Stimulated activated memory B cell treated with anti-CD40 and anti-IgM and Interleukin-4, amounts not matched to agents 10 μg/mL and 1 μg/mL and 100 μg/mL, for 72 hours (primary cell): ENCODE results near the gene CTNND2.

Source experiments
- ATAC-seq: fragments of 150-1000 bp; cut with Tn5 transposase; 2 replicates; pipeline ENCODE4 v1.10.0; 2021
- H3K27ac Mint-ChIP-seq: one replicate; pipeline ENCODE4 v1.8.0; 2022; ENCODE audit warnings: mild to moderate bottlenecking, mixed read lengths
- H3K27me3 Mint-ChIP-seq: one replicate; pipeline ENCODE4 v1.8.0; 2022; ENCODE audit warnings: mixed read lengths
- H3K36me3 Mint-ChIP-seq: one replicate; pipeline ENCODE4 v1.8.0; 2022; ENCODE audit warnings: mixed read lengths
- H3K4me1 Mint-ChIP-seq: one replicate; pipeline ENCODE4 v1.8.0; 2022; ENCODE audit warnings: mixed read lengths
- H3K4me3 Mint-ChIP-seq: one replicate; pipeline ENCODE4 v1.8.0; 2022; ENCODE audit warnings: mild to moderate bottlenecking, moderate library complexity, mixed read lengths
- H3K9me3 Mint-ChIP-seq: one replicate; pipeline ENCODE4 v1.8.0; 2022; ENCODE audit warnings: mixed read lengths

The CTNND2 gene

DNA sequence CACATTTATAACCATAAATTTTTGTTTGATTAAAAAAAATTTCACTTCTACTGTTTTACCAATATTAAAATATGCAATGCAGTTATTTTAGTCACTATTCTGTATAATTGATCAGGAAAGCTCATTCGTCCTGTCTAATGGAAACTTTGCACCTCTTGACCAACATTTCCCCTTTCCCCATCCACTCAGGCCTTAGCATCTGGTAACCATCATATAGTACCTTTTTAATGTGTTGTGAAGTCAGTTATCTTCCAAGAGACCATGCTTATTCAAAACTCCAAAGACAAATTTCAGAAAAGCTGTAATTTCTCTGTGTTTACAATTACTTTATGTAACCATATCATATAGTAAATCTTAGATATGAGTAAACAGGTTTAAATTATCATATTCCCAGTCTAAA, 145.9 kb downstream of the CTNND2 start:
- H3K27ac Mint-ChIP-seq: no peak overlapping the region
- H3K27me3 Mint-ChIP-seq: no peaks in the 10 kb centered on the region

GRCh38 chr5:11757661-11758060, 146.6 kb downstream of the CTNND2 start:
- no peaks in the 10 kb centered on the region for H3K27me3 Mint-ChIP-seq
- no peak overlapping the region for H3K27ac Mint-ChIP-seq
- H3K9me3 Mint-ChIP-seq: peaks cover under 1% of the 10 kb centered on the region
- no peak for ATAC-seq
- no peak overlapping the region for H3K4me3 Mint-ChIP-seq
- H3K36me3 Mint-ChIP-seq: no peaks in the 10 kb centered on the region
- H3K4me1 Mint-ChIP-seq: no peaks in the 10 kb centered on the region

More for the DNA sequence above, 145.9 kb downstream of the CTNND2 start:
- Mint-ChIP-seq H3K9me3 (peaks cover 7% of the 10 kb centered on the region), H3K4me1 (no peaks in the 10 kb centered on the region), H3K4me3 (no peak overlapping the region), H3K36me3 (no peaks in the 10 kb centered on the region)
- no peak for ATAC-seq

DNA sequence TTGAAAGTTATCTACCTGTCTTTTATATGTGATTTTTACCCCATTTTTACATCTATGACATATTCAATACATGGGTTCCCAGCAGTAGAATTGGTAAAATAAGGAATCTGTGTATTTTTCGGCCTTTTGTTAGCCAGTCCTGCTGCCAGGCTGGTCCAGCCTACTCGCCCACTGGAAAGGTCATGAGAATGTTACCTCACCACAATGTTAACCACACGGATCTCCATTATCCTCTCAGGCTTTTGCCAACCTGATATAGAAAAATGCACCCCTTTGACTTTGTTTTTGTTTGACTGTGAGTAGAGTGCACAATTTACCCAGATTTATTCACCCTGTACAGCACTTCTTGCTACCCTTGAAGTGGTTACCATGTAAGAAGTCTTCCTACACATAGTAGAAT, 167.2 kb downstream of the CTNND2 start:
- H3K4me1 Mint-ChIP-seq: no peaks in the 10 kb centered on the region
- H3K27me3 Mint-ChIP-seq: no peaks in the 10 kb centered on the region
- no peak for ATAC-seq
- H3K27ac Mint-ChIP-seq: no peak overlapping the region
- H3K36me3 Mint-ChIP-seq: no peaks in the 10 kb centered on the region
- no peak overlapping the region for H3K4me3 Mint-ChIP-seq
- peaks cover 3% of the 10 kb centered on the region for H3K9me3 Mint-ChIP-seq

GRCh38 chr5:11734369-11734768, 169.9 kb downstream of the CTNND2 start:
- Mint-ChIP-seq H3K27ac (no peak overlapping the region), H3K9me3 (peaks cover 3% of the 10 kb centered on the region), H3K4me3 (no peak overlapping the region), H3K4me1 (no peaks in the 10 kb centered on the region), H3K27me3 (no peaks in the 10 kb centered on the region), H3K36me3 (no peaks in the 10 kb centered on the region)
- no peak for ATAC-seq

GRCh38 chr5:11733840-11734192, 170.4 kb downstream of the CTNND2 start:
- no peaks in the 10 kb centered on the region for H3K27me3 Mint-ChIP-seq
- no peak overlapping the region for H3K4me3 Mint-ChIP-seq
- H3K9me3 Mint-ChIP-seq: peaks cover 3% of the 10 kb centered on the region
- H3K4me1 Mint-ChIP-seq: no peaks in the 10 kb centered on the region
- no peak overlapping the region for H3K27ac Mint-ChIP-seq
- H3K36me3 Mint-ChIP-seq: no peaks in the 10 kb centered on the region
- no peak for ATAC-seq

DNA sequence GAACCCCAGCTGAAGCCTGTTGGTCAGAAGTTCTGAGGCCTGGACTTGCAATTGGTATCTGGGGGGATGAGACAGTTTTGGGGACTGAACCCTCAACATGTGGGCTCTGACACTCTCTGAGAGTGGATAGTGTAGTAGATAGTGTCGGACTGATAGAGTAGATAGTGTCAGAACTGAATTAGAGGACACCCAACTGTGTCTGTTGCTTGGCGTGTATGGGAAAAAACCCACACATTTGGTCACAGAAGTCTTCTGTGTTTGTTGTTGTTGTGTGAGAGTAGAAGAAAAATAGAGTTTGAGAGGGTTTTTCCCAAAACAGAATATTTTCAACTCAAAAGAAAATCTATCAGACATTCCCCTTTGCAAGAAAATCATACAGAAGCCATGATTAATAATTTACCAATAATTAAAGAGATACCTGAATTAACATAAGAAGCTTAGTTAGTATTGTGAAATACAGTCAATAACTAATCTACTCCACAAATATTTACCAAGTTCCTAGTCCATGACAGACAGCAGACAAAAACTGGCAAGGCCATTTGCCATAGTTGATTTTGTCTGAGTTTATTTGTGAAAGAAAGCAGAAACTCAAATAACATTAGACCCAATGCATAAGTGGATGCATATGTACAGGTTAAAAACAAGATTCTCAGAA, 170.9 kb downstream of the CTNND2 start:
- ATAC-seq: no peak
- H3K4me3 Mint-ChIP-seq: no peak overlapping the region
- no peaks in the 10 kb centered on the region for H3K36me3 Mint-ChIP-seq
- H3K27me3 Mint-ChIP-seq: no peaks in the 10 kb centered on the region
- no peaks in the 10 kb centered on the region for H3K4me1 Mint-ChIP-seq
- H3K9me3 Mint-ChIP-seq: no peaks in the 10 kb centered on the region
- H3K27ac Mint-ChIP-seq: no peak overlapping the region

DNA sequence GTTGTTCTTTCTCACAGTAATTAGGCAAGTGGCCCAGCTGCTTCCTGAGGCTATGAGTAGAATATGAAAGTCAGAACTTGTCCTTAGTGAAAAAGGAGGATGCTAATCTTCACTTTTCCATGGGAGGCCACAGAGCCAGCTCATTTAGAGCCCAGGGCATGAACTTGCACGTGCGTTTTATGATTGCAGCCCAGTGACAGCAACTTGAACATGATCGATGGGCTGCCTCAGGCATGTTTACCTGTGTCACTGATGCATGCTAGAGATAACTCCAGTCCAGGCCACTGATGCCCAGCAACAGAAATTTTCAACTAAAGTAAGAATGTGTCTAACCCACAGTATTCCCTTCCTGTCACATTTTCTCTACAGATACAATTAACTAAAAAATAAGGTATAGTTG, 179.3 kb downstream of the CTNND2 start:
- H3K36me3 Mint-ChIP-seq: no peaks in the 10 kb centered on the region
- H3K27me3 Mint-ChIP-seq: no peaks in the 10 kb centered on the region
- no peaks in the 10 kb centered on the region for H3K4me1 Mint-ChIP-seq
- ATAC-seq: no peak
- no peak overlapping the region for H3K4me3 Mint-ChIP-seq
- H3K9me3 Mint-ChIP-seq: peaks cover 3% of the 10 kb centered on the region
- no peak overlapping the region for H3K27ac Mint-ChIP-seq

DNA sequence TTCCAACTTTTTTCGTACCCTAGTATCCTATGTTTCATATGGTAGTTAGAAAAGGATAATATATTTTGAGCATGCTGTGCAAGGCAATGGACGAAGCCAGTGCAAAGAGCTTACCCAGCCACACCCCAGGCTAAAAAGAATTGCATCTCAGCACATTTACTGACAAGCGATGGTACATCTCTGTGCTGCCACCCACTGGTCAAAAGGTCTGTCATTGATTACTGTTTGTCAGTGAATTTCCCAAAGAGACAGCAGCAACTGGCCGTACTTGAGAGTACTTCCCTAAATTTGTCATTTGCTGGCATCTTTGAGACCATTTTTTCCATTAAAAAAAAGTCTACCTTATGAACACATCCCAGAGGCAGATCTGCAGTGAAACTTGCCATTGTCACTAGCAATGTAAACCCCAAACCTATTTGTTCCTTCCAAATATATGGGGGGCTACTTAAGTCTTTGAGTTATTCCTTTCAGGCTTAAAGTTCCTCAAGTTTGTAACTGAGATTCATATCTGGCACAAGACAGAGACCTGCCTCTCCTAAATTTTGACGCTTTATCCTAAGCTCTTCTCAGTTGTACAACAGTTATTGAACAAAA, 184.3 kb downstream of the CTNND2 start:
- Mint-ChIP-seq H3K36me3 (no peaks in the 10 kb centered on the region), H3K27ac (no peak overlapping the region), H3K9me3 (peaks cover 5% of the 10 kb centered on the region), H3K4me1 (no peaks in the 10 kb centered on the region), H3K27me3 (no peaks in the 10 kb centered on the region), H3K4me3 (no peak overlapping the region)
- no peak for ATAC-seq

DNA sequence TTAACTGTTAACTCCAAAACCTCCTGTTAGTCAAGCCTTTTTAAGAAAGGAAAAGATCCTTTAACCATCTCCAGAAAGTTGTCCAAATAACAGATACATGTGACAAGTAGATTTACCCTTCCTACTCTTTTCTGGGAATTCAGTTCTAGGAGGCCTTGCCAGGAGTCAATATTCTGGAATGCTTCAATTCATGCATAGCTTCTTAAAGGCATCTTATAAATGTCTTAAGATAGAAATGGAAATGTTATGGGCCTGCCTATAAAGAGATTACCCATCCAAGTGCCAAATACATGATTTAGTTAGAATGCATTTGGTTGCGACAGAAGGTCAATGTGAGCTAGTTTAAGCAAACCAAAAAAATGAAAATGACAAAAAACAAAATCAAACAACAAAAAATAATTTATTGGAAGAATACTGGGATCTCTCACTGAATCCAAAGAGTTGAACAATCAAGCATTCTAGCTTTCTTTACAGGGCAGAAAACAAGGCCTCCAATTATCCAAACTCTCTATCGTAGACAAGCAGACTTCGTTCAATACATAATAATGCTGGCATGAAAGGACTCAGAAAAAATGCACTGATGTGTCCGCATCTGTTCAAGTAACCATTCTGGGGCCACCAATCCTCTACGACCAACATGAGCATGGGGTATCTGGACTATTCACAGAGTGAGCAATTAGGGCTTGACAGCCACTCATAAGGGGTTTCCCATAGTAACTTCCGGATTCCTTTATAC, 188.6 kb downstream of the CTNND2 start:
- Mint-ChIP-seq H3K36me3 (no peaks in the 10 kb centered on the region), H3K27ac (no peak overlapping the region), H3K4me1 (no peaks in the 10 kb centered on the region), H3K4me3 (no peak overlapping the region), H3K27me3 (no peaks in the 10 kb centered on the region), H3K9me3 (peaks cover 3% of the 10 kb centered on the region)
- no peak for ATAC-seq

DNA sequence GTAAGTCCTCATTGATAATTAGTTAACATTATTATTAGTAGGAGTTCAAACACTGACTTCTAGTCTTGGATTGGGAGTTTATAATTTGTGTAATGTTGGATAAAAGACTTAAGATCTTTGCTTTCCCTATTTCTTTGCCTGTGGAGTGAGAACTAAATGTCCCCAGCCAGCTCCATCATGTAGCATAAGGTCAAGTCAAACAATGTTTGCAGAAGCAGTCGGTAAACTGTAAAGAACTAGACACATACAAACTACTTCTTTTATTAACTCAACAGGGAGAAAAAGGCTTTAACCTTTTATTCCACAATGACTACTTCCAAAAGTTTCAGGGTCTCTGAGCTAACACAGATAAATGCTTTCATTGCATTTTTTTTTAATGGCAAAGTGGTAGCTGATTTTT, 192.3 kb downstream of the CTNND2 start:
- no peak overlapping the region for H3K27ac Mint-ChIP-seq
- H3K27me3 Mint-ChIP-seq: no peaks in the 10 kb centered on the region
- H3K4me1 Mint-ChIP-seq: no peaks in the 10 kb centered on the region
- H3K9me3 Mint-ChIP-seq: no peaks in the 10 kb centered on the region
- no peak for ATAC-seq
- H3K36me3 Mint-ChIP-seq: no peaks in the 10 kb centered on the region
- H3K4me3 Mint-ChIP-seq: no peak overlapping the region

GRCh38 chr5:11709021-11709420, 195.2 kb downstream of the CTNND2 start:
- H3K36me3 Mint-ChIP-seq: no peaks in the 10 kb centered on the region
- ATAC-seq: no peak
- no peaks in the 10 kb centered on the region for H3K9me3 Mint-ChIP-seq
- H3K27ac Mint-ChIP-seq: no peak overlapping the region
- H3K27me3 Mint-ChIP-seq: no peaks in the 10 kb centered on the region
- no peaks in the 10 kb centered on the region for H3K4me1 Mint-ChIP-seq
- no peak overlapping the region for H3K4me3 Mint-ChIP-seq

GRCh38 chr5:11704916-11705315, 199.3 kb downstream of the CTNND2 start:
- Mint-ChIP-seq H3K27me3 (no peaks in the 10 kb centered on the region), H3K4me3 (no peak overlapping the region), H3K9me3 (no peaks in the 10 kb centered on the region), H3K27ac (no peak overlapping the region), H3K4me1 (no peaks in the 10 kb centered on the region), H3K36me3 (no peaks in the 10 kb centered on the region)
- ATAC-seq: no peak

- no peaks in the 10 kb centered on the region for H3K9me3 Mint-ChIP-seq
- no peaks in the 10 kb centered on the region for H3K27me3 Mint-ChIP-seq
- no peak overlapping the region for H3K27ac Mint-ChIP-seq
- no peaks in the 10 kb centered on the region for H3K4me1 Mint-ChIP-seq
- no peak for ATAC-seq
- no peak overlapping the region for H3K4me3 Mint-ChIP-seq
- no peaks in the 10 kb centered on the region for H3K36me3 Mint-ChIP-seq
Measured at GRCh38 chr5:11700391-11700790, 203.9 kb downstream of the CTNND2 start.

- ATAC-seq: no peak
Measured at GRCh38 chr5:11692636-11693035, 211.6 kb downstream of the CTNND2 start.

DNA sequence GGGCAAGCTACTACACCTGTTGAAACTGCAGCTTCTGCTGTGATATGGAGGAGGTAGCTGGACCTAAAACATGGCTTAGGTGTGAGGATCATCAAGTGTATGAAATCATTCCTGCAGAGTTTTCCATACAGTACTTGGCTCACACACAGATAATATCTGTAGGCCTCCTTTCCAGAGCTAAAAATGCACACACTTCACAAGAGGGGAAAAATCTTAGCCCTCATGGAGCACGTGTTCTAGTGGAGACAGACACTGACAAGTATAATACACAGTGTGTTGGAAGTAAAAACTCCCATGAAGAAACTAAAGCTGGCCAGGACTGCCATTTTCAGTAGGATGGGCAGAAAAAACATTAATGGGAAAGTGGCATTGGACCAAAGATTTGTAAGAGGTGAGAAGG, 216.7 kb downstream of the CTNND2 start:
- Mint-ChIP-seq H3K36me3 (no peaks in the 10 kb centered on the region), H3K4me1 (no peaks in the 10 kb centered on the region), H3K4me3 (no peak overlapping the region), H3K27me3 (no peaks in the 10 kb centered on the region), H3K9me3 (no peaks in the 10 kb centered on the region), H3K27ac (no peak overlapping the region)
- no peak for ATAC-seq

More at GRCh38 chr5:11692636-11693035, 211.6 kb downstream of the CTNND2 start:
- Mint-ChIP-seq H3K4me3 (no peak overlapping the region), H3K9me3 (no peaks in the 10 kb centered on the region), H3K36me3 (no peaks in the 10 kb centered on the region), H3K27me3 (no peaks in the 10 kb centered on the region), H3K4me1 (no peaks in the 10 kb centered on the region), H3K27ac (no peak overlapping the region)

DNA sequence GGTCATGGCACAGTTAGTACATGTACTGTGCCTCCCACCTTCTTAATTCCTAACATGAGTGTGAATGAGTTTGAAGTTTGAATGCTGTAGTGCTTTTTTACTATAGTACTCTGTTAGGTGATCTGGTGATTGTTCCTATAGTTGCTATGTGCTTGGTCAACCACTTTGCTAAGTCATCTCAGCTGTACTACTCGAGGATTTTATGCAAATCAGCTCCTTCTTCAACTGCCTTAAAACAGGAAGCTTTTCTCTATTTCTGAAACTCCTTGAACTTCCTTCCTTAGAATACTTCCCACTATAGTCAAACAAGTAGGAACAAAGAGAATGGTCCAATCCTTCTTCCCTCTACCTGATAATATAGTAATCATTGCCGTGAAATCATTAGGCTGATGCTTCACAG, 219.6 kb downstream of the CTNND2 start:
- H3K36me3 Mint-ChIP-seq: no peaks in the 10 kb centered on the region
- H3K27ac Mint-ChIP-seq: no peak overlapping the region
- H3K9me3 Mint-ChIP-seq: no peaks in the 10 kb centered on the region
- no peaks in the 10 kb centered on the region for H3K4me1 Mint-ChIP-seq
- ATAC-seq: no peak
- H3K4me3 Mint-ChIP-seq: no peak overlapping the region
- H3K27me3 Mint-ChIP-seq: no peaks in the 10 kb centered on the region
